Nephron (organoid): ENCODE results near the gene CNOT10.
"Not testable (repeated sequence)": the region's sequence is repeated elsewhere in the genome, so short reads cannot be mapped to it uniquely, and the experiment has no call there.

Experiments used
- H3K27ac Mint-ChIP-seq, 3 experiments: 2 replicates each; pipeline ENCODE4 v1.8.0; 2020; ENCODE audit warnings: mixed read lengths in 3 of 3, mild to moderate bottlenecking in 2 of 3, moderate library complexity in 1 of 3
- H3K27me3 Mint-ChIP-seq: 2 replicates; pipeline ENCODE4 v1.8.0; 2021; ENCODE audit warnings: low read depth, mild to moderate bottlenecking, moderate library complexity, mixed read lengths
- H3K36me3 Mint-ChIP-seq: 2 replicates; pipeline ENCODE4 v1.8.0; 2020; ENCODE audit warnings: low read depth, mixed read lengths
- H3K4me1 Mint-ChIP-seq: 2 replicates; pipeline ENCODE4 v1.8.0; 2020; ENCODE audit warnings: mixed read lengths
- H3K4me3 Mint-ChIP-seq, 3 experiments: 2 replicates each; pipeline ENCODE4 v1.8.0; 2020; ENCODE audit warnings: mild to moderate bottlenecking in 3 of 3, mixed read lengths in 3 of 3, moderate library complexity in 2 of 3
- H3K9me3 Mint-ChIP-seq: 2 replicates; pipeline ENCODE4 v1.8.0; 2020; ENCODE audit warnings: mixed read lengths
- CTCF ChIP-seq, 3 experiments: fragments of 200-600 bp; sonication (generic); IDR thresholded peaks; one replicate each; pipeline ENCODE4 v1.5.0; 2021; ENCODE audit warnings: antibody characterized with exemption in 3 of 3; ENCODE audit not compliant: unreplicated experiment in 3 of 3

CNOT10 gene

GRCh38 chr3:32764481-32764880 is 79.5 kb downstream of the CNOT10 start:
- H3K36me3 Mint-ChIP-seq = peaks cover 45% of the 10 kb centered on the region
- no peak overlapping the region for H3K27ac Mint-ChIP-seq
- TF ChIP-seq CTCF (IDR thresholded peaks at IDR 0.05; ENCODE audit: unreplicated experiment in 3 of 3) = no peak
- no peaks in the 10 kb centered on the region for H3K27me3 Mint-ChIP-seq
- no peaks in the 10 kb centered on the region for H3K4me1 Mint-ChIP-seq
- no peak overlapping the region for H3K4me3 Mint-ChIP-seq
- no peaks in the 10 kb centered on the region for H3K9me3 Mint-ChIP-seq

- Mint-ChIP-seq H3K4me3 (no peak overlapping the region), H3K9me3 (no peaks in the 10 kb centered on the region), H3K27me3 (peaks cover 32% of the 10 kb centered on the region)
Measured at GRCh38 chr3:32778389-32778788, 93.4 kb downstream of the CNOT10 start.

GRCh38 chr3:32780071-32780734 is 95.2 kb downstream of the CNOT10 start:
- TF ChIP-seq CTCF (IDR thresholded peaks at IDR 0.05; ENCODE audit: unreplicated experiment in 3 of 3) = no peak
- Mint-ChIP-seq H3K4me1 (peaks cover 15% of the 10 kb centered on the region), H3K27me3 (peaks cover 32% of the 10 kb centered on the region), H3K36me3 (peaks cover 19% of the 10 kb centered on the region), H3K27ac (peak overlapping the region in 1 of 3 experiments; percentile 92), H3K4me3 (peak overlapping the region; percentile 91 to 92 (median 91)), H3K9me3 (no peaks in the 10 kb centered on the region)

More at GRCh38 chr3:32778389-32778788, 93.4 kb downstream of the CNOT10 start:
- no peak for TF ChIP-seq CTCF (IDR thresholded peaks at IDR 0.05; ENCODE audit: unreplicated experiment in 3 of 3)
- Mint-ChIP-seq H3K4me1 (peaks cover 15% of the 10 kb centered on the region), H3K27ac (no peak overlapping the region), H3K36me3 (peaks cover 32% of the 10 kb centered on the region)

GRCh38 chr3:32780735-32781210 is 95.8 kb downstream of the CNOT10 start:
- peak overlapping the region; percentile 24 to 92 (median 71) for H3K27ac Mint-ChIP-seq
- TF ChIP-seq CTCF (IDR thresholded peaks at IDR 0.05; ENCODE audit: unreplicated experiment in 3 of 3) = no peak

GRCh38 chr3:32781211-32781968 is 96.4 kb downstream of the CNOT10 start:
- peak; percentile 81 to 90 (median 89) for TF ChIP-seq CTCF (IDR thresholded peaks at IDR 0.05; ENCODE audit: unreplicated experiment in 3 of 3)
- no peaks in the 10 kb centered on the region for H3K9me3 Mint-ChIP-seq
- H3K27me3 Mint-ChIP-seq = peaks cover 33% of the 10 kb centered on the region
- H3K36me3 Mint-ChIP-seq = peaks cover 12% of the 10 kb centered on the region
- H3K27ac Mint-ChIP-seq = peak overlapping the region; percentile 24 to 92 (median 71)
- H3K4me3 Mint-ChIP-seq = peak overlapping the region; percentile 91 to 92 (median 91)
- H3K4me1 Mint-ChIP-seq = peaks cover 15% of the 10 kb centered on the region

More at GRCh38 chr3:32780735-32781210, 95.8 kb downstream of the CNOT10 start:
- peaks cover 18% of the 10 kb centered on the region for H3K36me3 Mint-ChIP-seq
- peaks cover 15% of the 10 kb centered on the region for H3K4me1 Mint-ChIP-seq
- H3K4me3 Mint-ChIP-seq = peak overlapping the region; percentile 91 to 92 (median 91)
- no peaks in the 10 kb centered on the region for H3K9me3 Mint-ChIP-seq
- peaks cover 32% of the 10 kb centered on the region for H3K27me3 Mint-ChIP-seq

- H3K36me3 Mint-ChIP-seq, H3K9me3 Mint-ChIP-seq, H3K27ac Mint-ChIP-seq: not testable (repeated sequence)
- Mint-ChIP-seq H3K4me3 (peak overlapping the region; percentile 64 to 92 (median 75)), H3K27me3 (peaks cover 35% of the 10 kb centered on the region), H3K4me1 (peaks cover 15% of the 10 kb centered on the region)
Measured at GRCh38 chr3:32781969-32782270, 96.9 kb downstream of the CNOT10 start.
